H9 (cell line): ENCODE measurements around the gene FANCI. TPM values are rescaled to one million over a fixed set of nuclear protein-coding genes. Genes with fewer than 3 reads are reported as not detected.

Experiments
- DNase-seq: peaks from one replicate; pipeline ENCODE4 v3.0.0-alpha.2; 2017
- H2AFZ ChIP-seq: one replicate; pipeline ENCODE4 v1.6.1; 2013; ENCODE audit warnings: mild to moderate bottlenecking, low read length, control low read depth, moderate library complexity
- H2AK5ac ChIP-seq: 2 replicates; pipeline ENCODE4 v1.6.1; 2013; ENCODE audit warnings: low read length, control low read depth, mixed read lengths; ENCODE audit not compliant: insufficient read length
- H2BK120ac ChIP-seq: one replicate; pipeline ENCODE4 v1.6.1; 2013; ENCODE audit warnings: low read depth, mild to moderate bottlenecking, low read length, control low read depth, inconsistent platforms; ENCODE audit not compliant: poor library complexity, severe bottlenecking
- H2BK12ac ChIP-seq: 2 replicates; pipeline ENCODE4 v1.6.1; 2013; ENCODE audit warnings: low read length, control low read depth, mixed read lengths, low read depth; ENCODE audit not compliant: insufficient read length
- H2BK15ac ChIP-seq: 2 replicates; pipeline ENCODE4 v1.6.1; 2013; ENCODE audit warnings: low read depth, low read length, control low read depth
- H2BK20ac ChIP-seq: one replicate; pipeline ENCODE4 v1.6.1; 2013; ENCODE audit warnings: low read depth, mild to moderate bottlenecking, low read length, control low read depth, inconsistent platforms; ENCODE audit not compliant: poor library complexity, severe bottlenecking
- H2BK5ac ChIP-seq: 2 replicates; pipeline ENCODE4 v1.6.1; 2013; ENCODE audit warnings: low read length, control low read depth, mixed read lengths; ENCODE audit not compliant: insufficient read length
- H3K14ac ChIP-seq: 2 replicates; pipeline ENCODE4 v1.6.1; 2013; ENCODE audit warnings: low read length, control low read depth; ENCODE audit not compliant: insufficient read depth
- H3K18ac ChIP-seq: 2 replicates; pipeline ENCODE4 v1.6.1; 2013; ENCODE audit warnings: low read depth, mild to moderate bottlenecking, mixed read lengths, low read length, control low read depth; ENCODE audit not compliant: insufficient read length
- H3K23ac ChIP-seq: 2 replicates; pipeline ENCODE4 v1.6.1; 2013; ENCODE audit warnings: low read length, control low read depth, mixed read lengths, low read depth; ENCODE audit not compliant: insufficient read length
- H3K23me2 ChIP-seq: 2 replicates; pipeline ENCODE4 v1.6.1; 2013; ENCODE audit warnings: low read depth, mild to moderate bottlenecking, mixed read lengths, low read length, control low read depth; ENCODE audit not compliant: insufficient read length, poor library complexity, severe bottlenecking
- H3K27ac ChIP-seq: 2 replicates; pipeline ENCODE4 v1.5.1; 2013; ENCODE audit warnings: low read length, control low read depth, mixed read lengths, low read depth; ENCODE audit not compliant: insufficient read length
- H3K27me3 ChIP-seq: 2 replicates; pipeline ENCODE4 v1.6.1; 2013; ENCODE audit warnings: low read length, control low read depth, inconsistent platforms; ENCODE audit not compliant: insufficient read depth
- H3K4ac ChIP-seq: 2 replicates; pipeline ENCODE4 v1.6.1; 2013; ENCODE audit warnings: low read depth, mild to moderate bottlenecking, control low read depth, inconsistent platforms, low read length, moderate library complexity
- H3K4me1 ChIP-seq: 2 replicates; pipeline ENCODE4 v1.6.1; 2013; ENCODE audit warnings: low read length, control low read depth, inconsistent platforms; ENCODE audit not compliant: insufficient read depth
- H3K4me2 ChIP-seq: 2 replicates; pipeline ENCODE4 v1.6.1; 2013; ENCODE audit warnings: low read length, control low read depth, mixed read lengths; ENCODE audit not compliant: insufficient read length, insufficient read depth
- H3K56ac ChIP-seq: 2 replicates; pipeline ENCODE4 v1.6.1; 2013; ENCODE audit warnings: low read depth, mild to moderate bottlenecking, mixed read lengths, low read length, control low read depth; ENCODE audit not compliant: insufficient read length
- H3K79me1 ChIP-seq: 2 replicates; pipeline ENCODE4 v1.6.1; 2013; ENCODE audit warnings: low read depth, mild to moderate bottlenecking, moderate library complexity, low read length, control low read depth, inconsistent platforms; ENCODE audit not compliant: insufficient read depth, poor library complexity, severe bottlenecking
- H3K79me2 ChIP-seq: 2 replicates; pipeline ENCODE4 v1.6.1; 2013; ENCODE audit warnings: low read length, control low read depth, inconsistent platforms; ENCODE audit not compliant: insufficient read depth
- H3K9ac ChIP-seq: 2 replicates; pipeline ENCODE4 v1.6.1; 2013; ENCODE audit warnings: low read length, control low read depth, mixed read lengths; ENCODE audit not compliant: insufficient read length; ENCODE audit errors: extremely low read depth
- H3K9me3 ChIP-seq: one replicate; pipeline ENCODE4 v1.6.1; 2013; ENCODE audit warnings: low read depth, low read length, inconsistent platforms; ENCODE audit not compliant: control insufficient read depth
- H3T11ph ChIP-seq: one replicate; pipeline ENCODE4 v1.6.1; 2013; ENCODE audit warnings: mild to moderate bottlenecking, low read length, control low read depth, inconsistent platforms
- H4K20me1 ChIP-seq: one replicate; pipeline ENCODE4 v1.6.1; 2013; ENCODE audit not compliant: control insufficient read depth, insufficient read length, insufficient read depth
- H4K5ac ChIP-seq: 2 replicates; pipeline ENCODE4 v1.6.1; 2013; ENCODE audit warnings: low read depth, mild to moderate bottlenecking, mixed read lengths, low read length, control low read depth; ENCODE audit not compliant: insufficient read length
- H4K8ac ChIP-seq: replicated peaks from 2 replicates; pipeline ENCODE4 v1.6.1; 2013; ENCODE audit warnings: low read length, control low read depth, mixed read lengths, low read depth; ENCODE audit not compliant: insufficient read length
- H4K91ac ChIP-seq: 2 replicates; pipeline ENCODE4 v1.6.1; 2013; ENCODE audit warnings: low read depth, mild to moderate bottlenecking, moderate library complexity, mixed read lengths, low read length, control low read depth; ENCODE audit not compliant: insufficient read length
- H3K27ac Mint-ChIP-seq, 3 experiments: 2 replicates in 2 of 3; 3 replicates in 1 of 3; pipeline ENCODE4 v1.8.0; 2020 to 2021; ENCODE audit warnings: mixed read lengths in 3 of 3, mild to moderate bottlenecking in 1 of 3, moderate library complexity in 1 of 3
- H3K27me3 Mint-ChIP-seq: 2 replicates; pipeline ENCODE4 v1.8.0; 2021; ENCODE audit warnings: low read depth, mild to moderate bottlenecking, moderate library complexity, mixed read lengths
- H3K36me3 Mint-ChIP-seq, 3 experiments: 2 replicates in 2 of 3; 3 replicates in 1 of 3; pipeline ENCODE4 v1.8.0; 2020 to 2021; ENCODE audit warnings: low read depth in 3 of 3, mixed read lengths in 3 of 3; ENCODE audit not compliant: insufficient read depth in 1 of 3
- H3K4me1 Mint-ChIP-seq, 2 experiments: 2 replicates each; pipeline ENCODE4 v1.8.0; 2020; ENCODE audit warnings: mixed read lengths in 2 of 2
- H3K4me3 Mint-ChIP-seq, 2 experiments: 2 replicates in 1 of 2; 3 replicates in 1 of 2; pipeline ENCODE4 v1.8.0; 2020 to 2021; ENCODE audit warnings: mild to moderate bottlenecking in 2 of 2, mixed read lengths in 2 of 2, moderate library complexity in 1 of 2
- H3K9me3 Mint-ChIP-seq, 2 experiments: 2 replicates in 1 of 2; 3 replicates in 1 of 2; pipeline ENCODE4 v1.8.0; 2020; ENCODE audit warnings: mild to moderate bottlenecking in 2 of 2, mixed read lengths in 2 of 2, moderate library complexity in 1 of 2
- WGBS: extraction: QIAGEN DNeasy Blood & Tissue Kit; methylation state at CpG from one replicate; pipeline ENCODE4 v1.1.7; 2013; ENCODE audit warnings: missing lambda C conversion rate, low lambda C conversion rate, mixed read lengths; ENCODE audit not compliant: insufficient read length; ENCODE audit errors: extremely low coverage; 5-methylcytosine and 5-hydroxymethylcytosine counted together
- total RNA-seq: library from RNA; stranded (reverse); gene quantifications from 2 replicates; pipeline ENCODE4 v1.2.1, GENCODE V29; 2021
- TF ChIP-seq, protein P1 (sequence below): fragments of 200-600 bp; sonication (generic); conservative IDR thresholded peaks from 3 replicates; pipeline ENCODE4 v1.8.0; 2021; ENCODE audit warnings: antibody characterized with exemption, mild to moderate bottlenecking

FANCI gene
- total RNA-seq, 1 experiment from 2014 or later, result 106 TPM

DNA sequence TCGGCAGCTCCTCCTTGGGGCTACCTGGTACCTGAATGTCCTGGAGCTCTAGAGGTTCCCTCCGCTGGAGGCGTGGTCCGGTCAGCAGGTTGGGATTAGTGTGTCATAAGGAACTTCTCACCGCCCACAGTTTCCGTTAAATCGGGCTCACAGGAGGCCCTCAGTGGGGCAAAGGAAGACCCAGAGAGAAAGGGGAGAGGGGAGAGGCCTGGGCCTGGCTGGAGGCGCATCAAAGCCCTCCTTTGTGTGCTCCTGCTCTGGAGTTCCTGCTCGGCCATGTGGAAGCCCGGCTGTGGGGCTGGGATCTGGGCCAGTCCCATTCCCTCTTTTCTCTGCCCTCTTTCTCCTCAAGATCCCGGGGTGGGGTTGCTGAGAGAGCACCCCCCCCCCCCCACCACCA is 22.2 kb upstream of the FANCI start, which contains the start of gene RLBP1:
RLBP1 (minus strand) TSS at position 37 of the 400 bp plus-strand sequence. CDS start 2,604 bp downstream, outside the sequence.
- Histone ChIP-seq H2AFZ (no peak within 1 kb of the TSS), H4K91ac (no peak within 1 kb of the TSS), H3K79me1 (no peaks in the 10 kb centered on the region), H3T11ph (no peak within 1 kb of the TSS), H3K56ac (no peak within 1 kb of the TSS), H3K14ac (no peak within 1 kb of the TSS; the same call in 1 of the 2 replicates), H2BK15ac (no peak within 1 kb of the TSS), H3K4me2 (no peak within 1 kb of the TSS), H4K5ac (no peak within 1 kb of the TSS), H3K27ac (no peak within 1 kb of the TSS), H2AK5ac (no peak within 1 kb of the TSS), H4K20me1 (no peaks in the 10 kb centered on the region), H2BK12ac (no peak within 1 kb of the TSS), H3K18ac (peak within 1 kb of the TSS; percentile 21), H3K27me3 (no peaks in the 10 kb centered on the region), H3K23ac (no peak within 1 kb of the TSS), H3K23me2 (no peaks in the 10 kb centered on the region), H2BK5ac (no peak within 1 kb of the TSS), H2BK20ac (no peak within 1 kb of the TSS), H3K9me3 (no peaks in the 10 kb centered on the region), H3K4me1 (no peaks in the 10 kb centered on the region), H2BK120ac (no peak within 1 kb of the TSS), H4K8ac (no peak within 1 kb of the TSS), H3K4ac (no peak within 1 kb of the TSS), H3K79me2 (no peaks in the 10 kb centered on the region), H3K9ac (no peak within 1 kb of the TSS)
- Mint-ChIP-seq H3K9me3 (no peaks in the 10 kb centered on the region), H3K4me1 (peaks cover 3 to 6% of the 10 kb centered on the region in 2 experiments), H3K4me3 (no peak within 1 kb of the TSS), H3K27ac (peak within 1 kb of the TSS in 1 of 3 experiments; percentile 73; a peak in 1 of 7 replicates), H3K27me3 (peaks cover 2% of the 10 kb centered on the region), H3K36me3 (no peaks in the 10 kb centered on the region)
- TF ChIP-seq, protein P1, sequence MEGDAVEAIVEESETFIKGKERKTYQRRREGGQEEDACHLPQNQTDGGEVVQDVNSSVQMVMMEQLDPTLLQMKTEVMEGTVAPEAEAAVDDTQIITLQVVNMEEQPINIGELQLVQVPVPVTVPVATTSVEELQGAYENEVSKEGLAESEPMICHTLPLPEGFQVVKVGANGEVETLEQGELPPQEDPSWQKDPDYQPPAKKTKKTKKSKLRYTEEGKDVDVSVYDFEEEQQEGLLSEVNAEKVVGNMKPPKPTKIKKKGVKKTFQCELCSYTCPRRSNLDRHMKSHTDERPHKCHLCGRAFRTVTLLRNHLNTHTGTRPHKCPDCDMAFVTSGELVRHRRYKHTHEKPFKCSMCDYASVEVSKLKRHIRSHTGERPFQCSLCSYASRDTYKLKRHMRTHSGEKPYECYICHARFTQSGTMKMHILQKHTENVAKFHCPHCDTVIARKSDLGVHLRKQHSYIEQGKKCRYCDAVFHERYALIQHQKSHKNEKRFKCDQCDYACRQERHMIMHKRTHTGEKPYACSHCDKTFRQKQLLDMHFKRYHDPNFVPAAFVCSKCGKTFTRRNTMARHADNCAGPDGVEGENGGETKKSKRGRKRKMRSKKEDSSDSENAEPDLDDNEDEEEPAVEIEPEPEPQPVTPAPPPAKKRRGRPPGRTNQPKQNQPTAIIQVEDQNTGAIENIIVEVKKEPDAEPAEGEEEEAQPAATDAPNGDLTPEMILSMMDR, result no peak
- DNase-seq, result peak; percentile 43
- WGBS, result no CpG with 5 or more reads among the region's 11 CpGs
